Brain pericyte (primary cell): ENCODE data around the gene CAMK2B.

Experiments used
- DNase-seq: peaks from one replicate; pipeline ENCODE4 v3.0.0-alpha.2; 2012; ENCODE audit warnings: low read depth, low spot score

Gene CAMK2B

DNA sequence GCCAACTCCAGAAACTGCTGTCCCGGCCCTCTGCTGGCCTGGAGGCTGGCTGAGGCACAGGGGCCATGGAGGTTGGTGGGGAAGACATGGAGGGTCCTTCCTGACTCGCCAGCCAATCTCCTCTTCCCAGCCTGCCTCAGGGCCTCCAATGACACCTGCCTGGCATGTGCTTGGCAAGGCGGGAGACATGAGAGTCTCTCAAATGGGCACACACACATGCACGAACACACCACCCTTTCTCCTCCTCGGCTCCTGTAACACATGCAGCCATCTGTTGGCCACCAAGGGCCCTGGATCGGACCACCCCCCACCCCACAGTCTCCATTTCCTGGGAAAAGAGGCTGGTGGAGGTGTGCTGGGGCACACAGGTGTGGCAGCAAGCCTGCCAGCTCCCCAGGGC lies 68.2 kb downstream of the CAMK2B start:
- DNase-seq = no peak

DNA sequence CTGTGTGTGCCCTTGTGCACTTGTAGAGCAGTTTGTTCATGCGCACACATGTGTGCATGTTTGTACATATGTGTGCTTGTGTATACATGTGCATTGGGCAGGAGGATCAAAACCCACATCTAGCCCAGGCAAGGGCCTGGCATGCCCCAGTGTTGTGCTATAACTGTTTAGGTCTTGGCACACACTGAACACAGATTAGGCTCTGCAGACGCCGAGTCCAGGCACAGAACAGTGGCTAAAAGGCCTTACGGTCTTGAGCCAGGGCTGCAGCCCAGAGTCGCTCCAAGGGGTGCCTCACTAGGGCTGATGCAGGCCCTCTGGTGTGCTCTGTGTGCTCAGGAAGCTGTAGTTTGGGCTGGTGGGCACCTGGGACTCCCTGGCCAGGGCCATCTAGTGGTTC lies 68.9 kb downstream of the CAMK2B start:
- no peak for DNase-seq

DNA sequence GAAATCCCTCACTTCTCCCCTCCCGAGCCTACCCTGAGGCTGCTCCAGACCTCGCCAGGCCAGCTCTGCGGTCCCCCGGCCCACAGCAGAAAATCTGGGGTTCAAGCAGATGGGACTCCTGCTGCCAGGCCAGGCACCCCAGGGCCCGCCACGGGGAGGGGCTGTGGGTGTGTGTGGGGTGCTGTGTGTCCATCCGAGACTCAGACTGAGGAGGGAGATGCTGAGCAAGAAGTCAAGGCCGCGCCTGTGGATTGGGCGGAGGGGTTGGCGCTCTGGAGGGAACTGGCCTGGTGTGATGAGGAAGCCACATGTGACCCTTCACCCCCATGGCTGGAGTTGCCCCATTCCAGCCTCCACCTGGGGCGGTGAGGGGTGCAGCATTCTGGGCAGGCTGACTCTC lies 73.5 kb downstream of the CAMK2B start:
- DNase-seq = no peak

DNA sequence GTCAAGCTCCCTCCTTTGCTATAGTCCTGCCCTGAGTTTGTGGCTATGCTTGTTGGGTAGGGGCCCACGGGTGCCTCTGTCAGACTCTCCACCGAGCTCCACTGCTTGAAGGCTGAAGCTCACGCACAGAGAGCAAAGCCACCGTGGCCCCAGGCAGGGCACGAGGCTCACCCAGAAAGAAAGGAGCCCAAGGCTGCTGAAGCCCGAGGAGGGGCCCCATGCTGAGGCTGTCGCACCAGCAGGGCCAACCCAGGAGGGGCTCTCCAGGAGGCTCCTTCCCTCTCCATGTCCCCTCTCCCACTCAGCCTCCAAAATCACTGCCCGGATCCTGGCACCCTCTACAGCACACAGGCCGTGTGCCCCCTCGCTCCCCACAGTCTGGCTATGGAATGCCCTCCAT lies 74.1 kb downstream of the CAMK2B start:
- no peak for DNase-seq

DNA sequence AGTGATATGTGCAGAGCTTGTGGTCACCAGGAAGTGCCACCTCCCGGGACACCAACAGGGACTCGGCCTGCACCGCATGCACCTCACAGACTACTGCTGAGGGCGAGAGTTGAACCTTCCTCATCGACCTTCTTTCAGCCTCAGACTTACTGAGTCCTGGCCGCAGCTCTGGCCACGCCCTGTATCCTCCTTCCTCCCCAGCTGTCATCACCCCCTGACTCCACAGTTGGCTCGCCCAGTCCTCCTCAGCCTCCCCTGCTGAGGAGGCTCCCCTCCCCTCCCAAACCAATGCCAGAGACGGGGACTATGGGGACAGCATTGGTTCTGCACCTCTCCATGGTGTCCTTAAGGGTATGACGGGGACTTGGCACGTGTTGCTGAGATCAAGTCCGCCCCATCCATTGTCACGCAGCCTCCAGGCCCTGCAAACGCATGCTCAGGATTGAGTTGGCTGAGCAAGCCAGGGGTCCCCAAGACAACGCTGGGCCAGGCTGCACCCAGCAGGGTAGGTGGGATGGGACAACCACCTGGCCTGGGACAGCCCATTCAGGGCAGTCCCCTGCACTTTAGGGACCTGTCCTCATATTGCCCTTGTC lies 75.7 kb downstream of the CAMK2B start:
- no peak for DNase-seq

DNA sequence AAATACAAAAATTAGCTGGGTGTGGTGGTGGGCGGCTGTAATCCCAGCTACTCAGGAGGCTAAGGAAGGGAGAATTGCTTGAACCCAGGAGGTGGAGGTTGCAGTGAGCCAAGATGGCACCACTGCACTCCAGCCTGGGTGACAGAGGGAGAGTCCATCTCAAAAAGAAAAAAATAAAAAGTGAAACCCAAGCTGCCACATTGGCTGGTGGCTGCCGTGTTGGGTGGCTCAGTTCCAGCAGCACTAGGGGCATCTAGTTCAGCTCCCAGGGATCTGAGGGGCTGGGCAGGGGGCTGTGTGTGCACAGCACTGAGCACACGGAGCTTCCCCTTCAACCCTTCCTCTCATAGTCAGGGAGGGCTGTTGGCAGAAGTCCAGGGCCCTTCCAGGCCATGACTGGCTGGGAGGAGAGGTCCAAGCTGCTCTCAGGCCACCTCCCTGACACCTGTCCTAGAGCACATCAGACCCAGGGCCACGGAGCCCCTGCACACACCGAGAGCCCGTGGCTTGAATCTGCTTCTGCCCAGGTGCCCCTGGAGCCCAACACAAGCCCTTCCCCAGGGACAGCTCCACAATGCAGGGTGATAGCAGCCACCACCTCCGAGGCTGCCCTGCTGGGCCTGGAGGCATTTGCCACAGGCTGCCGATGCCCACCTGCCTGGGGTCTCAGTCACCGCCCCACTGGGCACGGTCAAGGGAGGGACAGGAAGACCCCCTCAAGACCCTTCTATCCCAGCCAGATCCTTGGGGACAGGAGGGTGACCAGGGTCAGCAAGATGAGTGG lies 77.3 kb downstream of the CAMK2B start:
- no peak for DNase-seq

DNA sequence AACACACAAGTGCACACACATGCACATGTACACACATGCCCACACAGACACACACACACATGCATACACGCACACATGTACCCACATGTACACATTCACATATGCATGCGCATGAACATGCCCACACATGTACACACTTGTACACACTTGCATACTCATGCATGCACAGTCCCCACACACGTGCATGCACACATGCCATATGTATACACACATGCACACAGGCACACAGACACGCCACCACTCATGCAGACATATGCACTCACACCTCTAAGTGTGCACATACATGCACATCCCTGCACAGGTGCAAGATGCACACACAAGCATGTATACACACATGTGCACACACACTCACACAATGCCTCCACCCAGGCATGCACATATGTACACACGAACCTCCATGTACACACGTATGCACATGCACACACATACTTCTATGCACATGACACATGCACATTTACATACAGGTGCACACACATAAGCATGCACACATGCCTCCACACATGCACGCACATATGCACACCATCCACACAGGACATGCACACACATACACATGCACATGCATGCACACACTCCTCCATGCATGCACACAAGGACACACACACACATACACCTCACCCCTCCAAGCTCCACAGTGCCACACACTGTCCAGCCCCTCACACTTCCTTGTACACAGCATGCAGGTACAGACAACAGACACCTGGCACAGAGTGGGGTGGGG lies 78.8 kb downstream of the CAMK2B start:
- no peak for DNase-seq

DNA sequence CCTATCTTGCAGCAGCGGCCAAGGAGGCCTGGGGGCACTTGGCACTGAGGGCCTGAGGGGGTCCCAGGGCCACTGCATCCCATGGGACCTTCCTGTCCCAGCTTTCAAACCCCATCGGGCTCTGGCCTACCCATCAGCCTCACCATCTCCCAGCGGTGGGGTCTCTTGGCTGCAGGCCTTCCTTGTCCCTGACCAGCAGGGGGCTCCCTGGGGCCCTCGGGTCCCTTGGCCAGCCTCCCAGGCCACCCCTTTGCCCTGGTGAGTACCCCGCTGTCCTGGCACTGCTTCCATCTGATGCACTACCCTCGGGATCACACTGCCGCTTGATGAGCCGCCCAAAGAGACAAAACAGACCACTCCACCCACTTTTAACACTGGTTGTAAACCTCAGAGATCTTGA lies 81.1 kb downstream of the CAMK2B start:
- no peak for DNase-seq

DNA sequence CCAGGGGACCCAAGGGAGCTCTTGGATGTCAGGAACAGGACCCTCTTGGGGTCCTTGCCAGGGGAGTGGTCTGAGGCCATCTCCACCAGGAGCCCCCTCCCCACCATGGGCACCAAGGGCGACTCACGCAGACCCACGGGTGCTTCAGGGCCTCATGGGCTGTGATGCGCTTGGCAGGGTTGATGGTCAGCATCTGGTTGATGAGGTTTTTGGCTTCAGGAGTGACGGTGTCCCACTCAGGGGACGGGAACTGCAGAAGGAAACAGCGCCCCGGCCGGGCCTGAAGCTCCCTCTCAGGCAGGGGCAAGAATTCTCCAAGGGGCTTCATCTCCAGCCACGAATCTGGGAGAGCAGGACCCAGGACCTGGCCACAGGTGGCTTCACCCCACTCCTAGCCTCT lies 83.3 kb downstream of the CAMK2B start:
- no peak for DNase-seq

DNA sequence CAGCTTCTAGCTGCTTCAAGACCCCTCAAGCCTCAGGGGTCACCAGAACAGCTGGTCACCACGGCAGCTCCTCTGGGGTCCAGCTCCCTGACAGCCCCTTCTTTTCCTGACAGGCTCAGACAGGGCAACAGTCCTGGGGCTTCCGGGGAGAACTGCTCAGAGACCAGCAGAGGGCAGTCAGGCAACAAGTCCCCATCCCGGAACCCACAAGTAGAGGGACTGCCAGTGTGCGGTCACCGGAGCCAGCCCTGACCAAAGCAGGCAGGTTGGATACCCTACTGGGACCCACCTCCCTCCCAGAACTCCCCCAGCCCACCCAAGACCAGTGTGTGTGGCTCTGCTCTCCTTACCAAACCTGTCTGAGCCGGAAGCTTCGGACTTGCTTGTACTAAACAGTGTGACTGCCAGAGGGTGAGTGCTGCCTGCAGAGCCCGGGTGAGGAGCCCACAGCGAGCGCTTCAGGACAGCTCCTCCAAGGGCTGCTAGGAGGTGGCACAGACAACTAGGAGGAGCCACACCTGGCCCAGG lies 84.3 kb downstream of the CAMK2B start:
- peak; percentile 31 for DNase-seq

DNA sequence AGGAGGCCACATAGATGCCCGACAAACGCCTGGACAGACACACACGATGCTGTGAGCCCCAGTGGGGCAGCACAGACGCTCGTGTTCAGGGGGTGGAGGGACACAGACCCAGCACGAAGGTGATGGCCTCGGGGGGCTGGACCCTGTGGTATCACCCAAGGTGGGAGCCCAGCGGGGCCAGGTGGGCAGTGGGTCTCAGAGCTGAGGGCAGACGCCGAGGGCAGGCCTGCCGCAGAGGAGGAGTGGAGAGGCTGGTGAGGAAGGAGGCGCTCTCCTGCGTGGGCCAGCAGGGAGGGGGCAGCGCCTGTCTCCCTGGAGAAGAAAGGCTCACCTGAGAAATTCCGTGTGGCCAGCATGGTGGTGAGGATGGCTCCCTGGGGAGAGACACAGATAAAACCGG lies 85.0 kb downstream of the CAMK2B start:
- DNase-seq = no peak

DNA sequence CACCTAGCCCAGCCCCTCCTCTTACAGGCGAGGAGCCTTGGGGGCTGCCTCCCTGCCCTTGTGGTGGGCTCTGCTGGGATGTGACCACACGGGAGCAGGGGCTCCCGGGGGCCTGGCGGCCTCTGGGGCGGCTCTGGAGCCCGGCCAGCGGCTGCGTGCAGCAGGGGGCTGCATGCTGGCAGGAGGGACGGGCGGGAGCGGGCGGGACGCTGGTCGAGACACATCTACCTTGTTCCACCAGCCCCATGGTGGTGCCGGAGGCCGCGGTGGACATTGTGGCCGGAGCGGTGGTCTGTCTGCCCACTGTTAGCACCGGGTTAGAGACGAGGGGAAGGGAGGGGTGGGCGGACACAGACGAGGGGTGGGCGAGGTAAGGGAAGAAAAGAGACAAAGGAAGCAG lies 86.0 kb downstream of the CAMK2B start:
- no peak for DNase-seq

DNA sequence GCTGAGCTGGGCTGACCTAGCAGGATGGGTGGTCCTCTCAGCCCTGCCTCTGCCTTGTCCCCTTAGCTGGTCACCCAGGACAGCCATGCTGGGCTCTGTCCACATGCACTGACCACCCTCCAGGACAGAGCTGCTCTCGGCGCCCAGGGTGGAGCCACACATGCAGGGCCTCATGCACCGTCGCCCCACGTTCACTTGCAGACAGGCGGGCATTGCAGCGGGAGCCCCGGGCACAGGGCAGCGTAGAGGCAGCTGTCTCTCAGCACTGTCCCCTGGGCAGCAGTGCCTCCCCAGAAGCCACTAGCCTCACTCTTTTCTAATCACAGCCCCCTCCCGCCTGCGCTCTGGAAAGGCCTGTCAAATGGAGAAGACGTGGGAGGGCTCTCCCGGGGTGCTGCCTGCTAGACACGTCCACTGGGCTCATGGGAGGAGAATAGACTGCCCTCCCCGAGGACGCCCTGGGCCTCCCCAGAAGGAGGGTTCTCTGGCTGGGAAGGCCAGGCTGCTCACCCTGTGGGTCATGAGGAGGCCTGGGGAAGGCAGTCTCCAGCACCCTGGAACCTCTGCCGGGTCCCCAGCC lies 87.2 kb downstream of the CAMK2B start:
- no peak for DNase-seq

DNA sequence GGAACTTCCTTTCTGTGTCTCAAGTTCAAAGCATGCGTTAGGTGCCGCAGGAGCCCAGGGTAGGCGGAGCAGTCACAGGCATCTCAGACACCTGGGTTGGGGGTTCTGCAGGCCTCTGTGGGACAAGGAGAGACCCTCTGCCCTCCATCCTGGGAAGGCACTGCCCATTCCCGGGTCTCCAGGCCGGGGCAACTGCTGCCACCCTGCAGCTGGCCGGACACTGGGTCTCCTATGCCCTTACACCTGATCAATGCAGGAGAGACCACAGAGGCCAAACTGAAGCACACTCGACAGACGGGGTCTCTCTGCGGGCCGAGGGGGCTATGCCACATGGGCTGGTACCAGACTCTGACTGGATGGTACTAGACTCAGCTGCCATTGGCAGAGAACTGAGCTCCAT lies 87.7 kb downstream of the CAMK2B start:
- DNase-seq = no peak

DNA sequence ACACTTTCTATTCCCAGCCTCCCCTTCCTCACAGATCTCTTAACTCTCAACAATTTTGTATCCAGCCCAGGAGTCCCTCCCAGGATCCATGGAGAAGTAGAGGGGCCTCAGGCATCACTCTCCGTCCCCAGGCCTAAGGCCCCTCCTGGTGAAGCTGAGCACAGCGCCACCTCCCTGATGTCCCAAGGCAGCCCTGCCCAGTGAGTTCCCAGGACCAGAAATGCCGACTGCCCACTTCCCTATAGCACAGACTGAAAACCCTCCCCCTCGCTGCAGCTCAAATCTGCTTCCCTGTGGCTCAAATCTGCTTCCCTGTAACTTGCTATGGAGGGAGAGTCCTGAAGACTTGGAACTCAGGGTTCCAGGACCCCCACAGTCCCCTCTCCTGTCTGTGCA lies 89.1 kb downstream of the CAMK2B start:
- no peak for DNase-seq

DNA sequence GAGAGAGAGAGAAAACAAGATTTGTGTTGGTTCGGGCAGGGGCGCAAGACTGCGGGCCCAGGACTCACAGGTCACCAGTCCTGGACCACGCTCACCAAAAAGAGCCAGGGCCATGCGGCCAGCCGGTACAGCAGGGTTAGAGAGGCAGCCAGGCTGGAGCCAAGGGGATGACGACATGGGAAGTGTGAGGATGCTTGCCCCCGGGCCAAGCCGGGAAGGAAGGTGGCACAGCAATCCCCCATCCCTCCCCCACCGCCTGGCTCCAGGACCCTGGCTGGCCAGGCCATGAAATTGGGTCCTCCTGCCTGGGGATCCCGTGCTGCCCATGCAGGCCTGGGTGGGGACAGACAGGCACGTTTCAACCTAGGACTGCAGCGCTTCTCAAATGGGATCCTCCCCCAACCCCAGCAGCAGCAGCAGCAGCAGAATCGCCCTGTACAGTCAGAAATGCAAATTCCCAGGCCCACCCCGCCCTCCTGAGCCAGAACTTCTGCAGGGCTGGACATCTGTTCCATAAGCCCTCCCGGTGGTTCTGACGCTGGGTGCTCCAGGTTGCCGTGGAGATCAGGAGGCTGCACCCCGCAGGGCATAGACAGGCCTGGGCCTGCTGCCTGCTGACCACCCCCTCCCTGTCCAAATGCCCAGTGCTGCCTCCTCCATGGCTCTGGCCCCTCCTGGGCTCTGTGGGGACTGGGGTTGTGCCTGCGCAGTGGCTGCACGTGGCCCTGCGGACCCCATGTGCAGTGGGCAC lies 89.6 kb downstream of the CAMK2B start:
- DNase-seq = no peak

DNA sequence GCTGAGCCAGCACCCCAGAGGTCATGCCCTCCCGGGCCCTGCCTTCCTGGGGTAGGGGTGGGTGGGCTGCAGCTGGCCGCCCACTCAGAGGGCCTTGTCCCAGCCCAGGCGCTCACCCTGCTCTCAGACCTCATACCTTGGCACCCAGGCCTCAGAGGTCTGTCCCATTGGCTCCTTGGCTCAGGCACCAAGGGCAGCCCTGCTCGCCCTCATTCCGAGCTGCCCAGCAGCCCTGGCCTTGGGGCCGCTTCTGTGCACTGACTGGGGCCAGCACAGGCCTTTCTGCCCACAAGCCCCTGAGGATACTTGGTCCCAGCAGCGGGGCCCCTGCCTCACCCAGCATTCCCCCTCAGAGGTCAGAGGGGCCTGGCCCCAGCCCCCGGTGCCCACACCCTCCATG lies 90.3 kb downstream of the CAMK2B start:
- no peak for DNase-seq

DNA sequence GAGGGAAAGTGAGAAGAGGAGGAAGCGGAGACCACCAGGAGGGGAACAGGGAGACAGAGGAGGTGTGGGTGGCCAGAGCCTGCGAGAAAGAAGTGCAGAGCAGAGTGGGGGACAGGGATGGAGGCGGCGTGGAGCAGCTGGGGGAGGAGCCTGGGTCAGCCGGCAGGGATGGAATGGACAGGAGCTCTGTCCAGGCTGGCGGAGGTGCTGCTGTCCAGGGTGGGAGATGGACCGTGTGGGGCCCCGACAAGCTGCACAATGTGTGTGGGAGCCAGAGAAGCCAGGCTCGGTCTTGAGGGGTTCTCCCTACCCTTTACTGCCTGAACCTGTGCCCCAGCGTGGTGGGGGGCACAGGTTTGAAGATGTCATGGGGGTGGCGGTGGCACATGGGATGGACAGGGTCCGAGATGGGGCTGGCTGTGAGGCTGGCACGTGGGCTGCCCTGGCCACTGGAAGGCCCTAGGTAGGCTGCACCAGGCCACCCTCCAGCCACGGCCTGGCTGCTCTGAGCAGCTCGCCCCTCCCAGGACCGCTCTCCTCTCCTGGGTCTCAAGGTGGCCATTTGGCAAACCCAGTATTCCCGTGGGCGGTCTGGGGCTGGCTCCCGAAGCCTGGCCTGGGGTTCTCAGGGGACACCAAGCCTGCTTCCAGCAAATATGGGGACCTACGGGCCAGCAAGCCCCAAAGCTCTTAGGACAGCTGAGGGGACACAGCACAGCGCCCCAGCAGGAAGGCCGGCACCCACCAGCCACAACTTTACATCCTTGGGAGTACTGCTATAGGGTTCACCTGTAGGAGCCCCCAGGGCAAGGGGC lies 92.3 kb downstream of the CAMK2B start:
- no peak for DNase-seq

DNA sequence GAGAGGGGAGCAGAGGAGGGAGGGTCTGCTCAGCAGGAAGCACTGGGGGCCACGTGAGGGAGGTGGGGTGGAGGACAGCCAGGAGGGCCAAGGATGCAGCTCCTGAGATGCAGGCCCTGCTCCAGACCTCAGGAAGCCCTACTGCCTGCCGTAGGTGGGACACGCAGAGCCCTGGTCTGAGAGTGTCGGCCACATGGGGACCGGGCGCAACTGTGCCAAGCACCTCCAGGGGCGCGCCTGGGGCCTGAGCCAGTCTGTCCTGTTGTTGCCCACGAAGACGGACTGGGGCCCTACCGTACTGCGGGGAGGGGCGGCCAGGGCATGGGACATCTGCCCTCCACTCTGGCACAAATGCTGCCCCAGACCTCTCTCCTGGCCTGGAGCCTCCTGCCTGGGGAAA lies 93.0 kb downstream of the CAMK2B start:
- no peak for DNase-seq

DNA sequence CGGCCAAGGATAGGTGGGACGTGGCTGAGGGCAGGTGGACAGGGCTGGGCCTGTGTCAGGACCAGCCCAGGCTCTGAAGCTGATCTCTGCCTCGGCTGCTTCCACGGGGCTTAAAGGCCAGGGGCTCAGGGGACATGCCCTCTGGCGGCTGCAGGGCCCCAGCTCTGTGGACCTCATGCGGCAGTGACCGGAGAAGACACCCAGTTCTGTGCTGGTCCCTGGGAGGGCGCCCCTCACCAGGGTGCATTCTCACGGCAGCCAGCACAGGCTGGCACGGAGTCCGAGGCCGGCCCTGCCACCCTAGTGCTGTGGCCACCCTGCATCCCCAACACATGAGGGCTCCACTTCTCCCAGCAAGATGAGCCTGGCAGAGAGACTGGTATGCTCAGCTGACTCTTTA lies 94.3 kb downstream of the CAMK2B start:
- no peak for DNase-seq

DNA sequence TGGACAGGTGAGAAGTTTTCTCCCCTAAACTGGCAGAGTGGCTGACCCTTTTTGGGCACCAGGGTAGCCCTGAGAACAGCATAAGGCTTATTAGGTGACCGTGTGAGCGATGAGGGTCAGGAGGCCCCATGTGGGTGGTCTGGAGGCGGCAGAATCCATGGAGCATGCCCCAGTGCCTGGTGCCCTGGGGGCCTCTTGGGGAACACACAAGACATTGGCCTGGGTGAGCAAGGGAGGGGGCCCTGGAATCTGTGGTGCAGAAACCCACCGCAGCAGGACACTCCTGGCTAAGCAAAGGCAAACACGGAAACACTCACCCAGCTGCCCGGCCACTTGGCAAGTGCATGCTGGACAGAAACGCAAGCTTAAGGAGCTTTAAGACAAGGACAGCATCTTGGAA lies 95.1 kb downstream of the CAMK2B start:
- DNase-seq = no peak
